ENCODE data around the gene SNX21. TPM values are rescaled to one million over a fixed set of nuclear protein-coding genes. Genes with fewer than 3 reads are reported as not detected.

SNX21 gene
- total and polyA plus RNA-seq, 4 donors = 3.8 to 10.6 (median 4.8) TPM

GRCh38 chr20:45890077-45890984 is 56.7 kb downstream of the SNX21 start:
- Histone ChIP-seq H3K4me3 (ENCODE audit: low read depth in 1 of 3, low read length in 3 of 3) (peak overlapping the region; percentile 69 to 83 (median 77)), H3K4me1 (ENCODE audit: control insufficient read depth in 4 of 4, insufficient read depth in 4 of 4, low read length in 3 of 4) (peaks cover 2 to 49% (median 40%) of the 10 kb centered on the region in 4 donors), H3K9me3 (ENCODE audit: control insufficient read depth in 4 of 4, low read length in 3 of 4) (no peaks in the 10 kb centered on the region), H3K27ac (ENCODE audit: low read depth in 1 of 2, low read length in 2 of 2) (peak overlapping the region; percentile 92 to 95), H3K36me3 (ENCODE audit: control insufficient read depth in 4 of 4, insufficient read depth in 3 of 4, low read depth in 1 of 4, low read length in 3 of 4) (peaks cover 3 to 29% (median 20%) of the 10 kb centered on the region in 4 donors), H3K9ac (ENCODE audit: low read depth in 1 of 2, low read length in 2 of 2) (peak overlapping the region; percentile 61 to 85), H3K27me3 (ENCODE audit: control insufficient read depth in 4 of 4, insufficient read depth in 4 of 4, low read length in 3 of 4) (no peaks in the 10 kb centered on the region)
- TF ChIP-seq CTCF (IDR thresholded peaks at IDR 0.05; ENCODE audit: low read depth, low read length, missing input control) = peak; percentile 65
- TF ChIP-seq RXRA (IDR thresholded peaks at IDR 0.05) = peak in 1 of 2 donors; percentile 41
- peak; percentile 13 for TF ChIP-seq REST (IDR thresholded peaks at IDR 0.05)
- no peak for TF ChIP-seq ATF3 (IDR thresholded peaks at IDR 0.05)
- TF ChIP-seq HNF4G (IDR thresholded peaks at IDR 0.05) = no peak
- TF ChIP-seq RAD21 (IDR thresholded peaks at IDR 0.05) = peak; percentile 69 to 83
- TF ChIP-seq FOXA1 (IDR thresholded peaks at IDR 0.05) = no peak
- peak; percentile 53 for TF ChIP-seq TAF1 (conservative IDR thresholded peaks at IDR 0.05)
- no peak for TF ChIP-seq YY1 (IDR thresholded peaks at IDR 0.05)
- DNase-seq (ENCODE audit: low spot score) = peak; percentile 85
- 1% methylated on average over 79 of the region's 79 CpGs for WGBS

- Histone ChIP-seq H3K27me3 (ENCODE audit: control insufficient read depth in 4 of 4, insufficient read depth in 4 of 4, low read length in 3 of 4) (no peaks in the 10 kb centered on the region), H3K9me3 (ENCODE audit: control insufficient read depth in 4 of 4, low read length in 3 of 4) (no peaks in the 10 kb centered on the region), H3K9ac (ENCODE audit: low read depth in 1 of 2, low read length in 2 of 2) (peak within 1 kb of the TSS; percentile 60 to 85), H3K4me1 (ENCODE audit: control insufficient read depth in 4 of 4, insufficient read depth in 4 of 4, low read length in 3 of 4) (peaks cover 2 to 49% (median 40%) of the 10 kb centered on the region in 4 donors), H3K36me3 (ENCODE audit: control insufficient read depth in 4 of 4, insufficient read depth in 3 of 4, low read depth in 1 of 4, low read length in 3 of 4) (peaks cover 5 to 34% (median 19%) of the 10 kb centered on the region in 4 donors), H3K27ac (ENCODE audit: low read depth in 1 of 2, low read length in 2 of 2) (peak within 1 kb of the TSS; percentile 92 to 95), H3K4me3 (ENCODE audit: low read depth in 1 of 3, low read length in 3 of 3) (peak within 1 kb of the TSS; percentile 69 to 83 (median 77))
- peak; percentile 90 for DNase-seq (ENCODE audit: low spot score)
- 1% methylated on average over 78 of the region's 78 CpGs for WGBS
- TF ChIP-seq FOXA2 (IDR thresholded peaks at IDR 0.05) (no peak), YY1 (IDR thresholded peaks at IDR 0.05) (peak; percentile 96), MAX (IDR thresholded peaks at IDR 0.05) (peak; percentile 93), CTCF (IDR thresholded peaks at IDR 0.05; ENCODE audit: low read depth, low read length, missing input control) (no peak), HNF4A (conservative IDR thresholded peaks at IDR 0.05) (peak; percentile 95 to 98), ATF3 (IDR thresholded peaks at IDR 0.05) (peak; percentile 45), EGR1 (IDR thresholded peaks at IDR 0.05; ENCODE audit: low read depth in 2 of 2) (peak; percentile 33 to 59), REST (IDR thresholded peaks at IDR 0.05) (peak; percentile 86), NR2F2 (IDR thresholded peaks at IDR 0.05) (peak; percentile 88), RXRA (IDR thresholded peaks at IDR 0.05) (peak; percentile 92 to 93)
Measured at GRCh38 chr20:45890985-45891983, 57.7 kb downstream of the SNX21 start, which contains the start of the genes CTSA and NEURL2. TSS of gene CTSA (plus strand) at chr20:45891335. CDS start at chr20:45891569, 234 bp downstream. TSS of gene NEURL2 (minus strand) at chr20:45891208. CDS start at chr20:45890991, 217 bp downstream.
